Naive B cell (primary cell): ENCODE results near the gene PALLD. TPM values are rescaled to one million over a fixed set of nuclear protein-coding genes. Genes with fewer than 3 reads are reported as not detected.

ENCODE experiments used
- ATAC-seq, 2 donors: fragments of 150-1000 bp; cut with Tn5 transposase; 2 replicates each; pipeline ENCODE4 v1.10.0; 2021; ENCODE audit warnings: low read depth in 2 of 2, mild to moderate bottlenecking in 2 of 2, moderate library complexity in 2 of 2
- DNase-seq: peaks from one replicate; pipeline ENCODE4 v3.0.0; 2022
- H3K27ac Mint-ChIP-seq, 6 donors: one replicate each; pipeline ENCODE4 v1.8.0; 2020 to 2022; ENCODE audit warnings: mild to moderate bottlenecking in 6 of 6, mixed read lengths in 6 of 6, moderate library complexity in 5 of 6, inconsistent platforms in 2 of 6
- H3K27me3 Mint-ChIP-seq, 3 donors: one replicate each; pipeline ENCODE4 v1.8.0; 2021 to 2022; ENCODE audit warnings: mixed read lengths in 3 of 3, mild to moderate bottlenecking in 1 of 3
- H3K36me3 Mint-ChIP-seq, 2 donors: one replicate each; pipeline ENCODE4 v1.8.0; 2020 to 2022; ENCODE audit warnings: mixed read lengths in 2 of 2, inconsistent platforms in 1 of 2, mild to moderate bottlenecking in 1 of 2
- H3K4me1 Mint-ChIP-seq, 3 donors: one replicate each; pipeline ENCODE4 v1.8.0; 2020 to 2022; ENCODE audit warnings: mixed read lengths in 3 of 3, inconsistent platforms in 1 of 3, mild to moderate bottlenecking in 1 of 3, moderate library complexity in 1 of 3
- H3K4me3 Mint-ChIP-seq, 8 donors: one replicate each; pipeline ENCODE4 v1.8.0; 2020 to 2022; ENCODE audit warnings: mild to moderate bottlenecking in 8 of 8, mixed read lengths in 8 of 8, moderate library complexity in 8 of 8, inconsistent platforms in 2 of 8
- H3K9me3 Mint-ChIP-seq, 7 donors: one replicate each; pipeline ENCODE4 v1.8.0; 2020 to 2022; ENCODE audit warnings: mixed read lengths in 7 of 7, mild to moderate bottlenecking in 5 of 7, inconsistent platforms in 2 of 7, moderate library complexity in 1 of 7
- polyA plus RNA-seq, 6 donors: library from polyadenylated mRNA; unstranded; fragments of 300-500 nt; fragmentation: Illumina TruSeq; gene quantifications; one replicate each; pipeline ENCODE4 v1.2.3, GENCODE V29; 2021; ENCODE audit warnings: low read depth in 6 of 6

PALLD gene
- polyA plus RNA-seq, 6 donors from 2014 or later = 0.58 to 0.83 (median 0.78) TPM; not detected in 2

- Mint-ChIP-seq H3K9me3 (peaks cover 0 to 19% (median 7%) of the 10 kb centered on the region in 7 donors), H3K4me3 (peak overlapping the region in 1 of 8 donors; percentile 22), H3K27me3 (no peaks in the 10 kb centered on the region), H3K4me1 (no peaks in the 10 kb centered on the region), H3K27ac (no peak overlapping the region), H3K36me3 (peaks cover 12 to 17% of the 10 kb centered on the region in 2 donors)
- ATAC-seq (no peak), DNase-seq (no peak)
Measured at GRCh38 chr4:168955674-168956073, 458.8 kb downstream of the PALLD start.

GRCh38 chr4:168960716-168961115 is 463.9 kb downstream of the PALLD start:
- ATAC-seq = no peak
- Mint-ChIP-seq H3K4me3 (no peak overlapping the region), H3K27me3 (no peaks in the 10 kb centered on the region), H3K27ac (no peak overlapping the region), H3K4me1 (no peaks in the 10 kb centered on the region), H3K36me3 (peaks cover 0 to 15% of the 10 kb centered on the region in 2 donors), H3K9me3 (peaks cover 0 to 12% (median 5%) of the 10 kb centered on the region in 7 donors)
- no peak for DNase-seq

GRCh38 chr4:168972596-168972995 is 475.7 kb downstream of the PALLD start:
- ATAC-seq (no peak), DNase-seq (no peak)
- Mint-ChIP-seq H3K4me3 (no peak overlapping the region), H3K36me3 (peaks cover 10 to 16% of the 10 kb centered on the region in 2 donors), H3K27me3 (no peaks in the 10 kb centered on the region), H3K9me3 (peaks cover 13 to 64% (median 46%) of the 10 kb centered on the region in 7 donors), H3K27ac (no peak overlapping the region), H3K4me1 (no peaks in the 10 kb centered on the region)

Other genes starting within 250 kb of the PALLD start
- 10 to 100 TPM in 5 of 6 donors, 1 to 10 TPM in 1; 9.4 to 24.7 (median 19.1) TPM for gene DDX60, start 178.3 kb upstream of the PALLD start, polyA plus RNA-seq
- gene DDX60L, start 16.6 kb upstream of the PALLD start, polyA plus RNA-seq = 10 to 100 TPM; 17.0 to 23.9 (median 22.4) TPM